Amygdala (tissue), 56 donors: ENCODE results near the gene SERINC5.
"Not testable (repeated sequence)": the region's sequence is repeated elsewhere in the genome, so short reads cannot be mapped to it uniquely, and the experiment has no call there.

Experiments used
- DNase-seq, 56 donors: peaks; one replicate each; lab custom pipeline; 2025; lab: John Stamatoyannopoulos, UW

Gene SERINC5

DNA sequence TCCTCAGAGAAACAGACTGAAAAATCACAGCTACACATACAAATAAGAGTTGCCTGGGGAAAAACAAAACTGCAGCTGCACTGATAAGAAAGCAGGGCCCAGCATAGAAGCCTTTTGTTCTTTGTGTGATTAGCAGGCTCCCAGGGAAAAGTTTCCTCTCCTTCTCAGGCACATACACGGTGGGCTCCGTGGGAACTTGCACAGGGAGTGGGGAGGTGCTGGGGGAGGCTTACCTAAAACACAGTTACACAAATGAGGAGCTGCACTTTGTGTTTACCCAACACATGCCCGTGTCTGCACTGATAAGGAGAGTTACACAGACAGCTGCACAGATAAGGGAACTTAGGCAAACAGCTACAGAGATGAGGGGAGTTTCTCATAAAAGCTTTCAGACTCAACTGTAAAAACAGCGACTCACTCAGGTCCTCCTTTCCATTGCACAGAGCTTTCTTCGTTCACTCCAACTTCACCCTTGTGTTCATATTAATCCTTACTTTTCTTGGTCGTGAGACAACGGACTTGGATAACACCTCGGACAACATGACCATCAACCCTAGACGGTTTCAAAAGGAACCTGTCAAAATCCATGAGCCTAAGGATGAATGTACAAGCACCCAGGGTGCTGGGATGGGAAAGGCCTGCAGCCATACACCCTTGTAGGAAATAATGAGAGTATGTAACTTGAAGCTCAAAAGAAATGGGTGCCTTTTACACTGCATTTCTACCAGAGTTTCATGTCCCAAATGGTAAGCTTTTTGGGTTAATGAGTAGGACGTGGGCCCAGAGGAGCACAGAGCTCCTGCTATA is 50.8 kb downstream of the SERINC5 start:
- peak in 12 of 56 donors; percentile 8 to 48 (median 28) for DNase-seq

DNA sequence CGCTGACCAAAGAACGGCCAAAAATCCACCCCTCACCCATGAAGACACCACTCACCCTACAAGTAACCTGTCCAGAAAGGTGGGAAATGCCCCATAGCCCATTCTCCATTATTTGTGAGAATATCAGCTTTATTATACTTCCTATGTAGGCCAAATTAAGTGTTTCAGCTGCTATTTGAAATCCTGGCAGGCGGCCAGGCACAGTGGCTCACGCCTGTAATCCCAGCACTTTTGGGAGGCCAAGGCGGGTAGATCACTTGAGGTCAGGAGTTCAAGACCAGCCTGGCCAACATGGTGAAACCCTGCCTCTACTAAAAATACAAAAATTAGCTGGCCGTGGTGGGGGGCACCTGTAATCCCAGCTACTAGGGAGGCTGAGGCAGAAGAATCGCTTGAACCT is 54.1 kb downstream of the SERINC5 start:
- not testable (repeated sequence) for DNase-seq

- no peak for DNase-seq
These were observed 56.9 kb downstream of the SERINC5 start for GRCh38 chr5:80198920-80199319.

- peak in 54 of 56 donors; percentile 19 to 95 (median 79) for DNase-seq
These were observed 57.4 kb downstream of the SERINC5 start for GRCh38 chr5:80198399-80198798.

- no peak for DNase-seq
These were observed 59.9 kb downstream of the SERINC5 start for GRCh38 chr5:80195837-80196400.

DNA sequence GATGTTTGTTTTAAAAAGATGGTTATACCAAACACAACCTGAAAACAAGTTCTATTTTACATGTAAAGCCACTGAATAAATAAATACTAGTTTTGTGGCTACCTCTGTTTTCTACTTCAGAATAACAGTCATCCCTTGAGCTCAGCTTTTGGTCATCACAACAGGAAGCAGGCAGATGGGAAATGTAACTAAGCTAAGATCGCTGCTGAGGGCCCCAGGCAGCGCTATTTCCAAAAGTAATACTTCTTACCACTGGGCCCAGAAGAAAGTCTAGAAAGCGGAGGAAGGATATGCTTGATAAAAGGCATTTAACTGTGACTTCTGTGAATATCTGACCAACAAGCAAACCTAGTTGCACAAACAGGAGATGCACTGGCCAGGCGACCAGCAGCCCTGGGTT is 61.4 kb downstream of the SERINC5 start:
- DNase-seq, result no peak

- no peak for DNase-seq
These were observed 62.4 kb downstream of the SERINC5 start for GRCh38 chr5:80193401-80193800.

DNA sequence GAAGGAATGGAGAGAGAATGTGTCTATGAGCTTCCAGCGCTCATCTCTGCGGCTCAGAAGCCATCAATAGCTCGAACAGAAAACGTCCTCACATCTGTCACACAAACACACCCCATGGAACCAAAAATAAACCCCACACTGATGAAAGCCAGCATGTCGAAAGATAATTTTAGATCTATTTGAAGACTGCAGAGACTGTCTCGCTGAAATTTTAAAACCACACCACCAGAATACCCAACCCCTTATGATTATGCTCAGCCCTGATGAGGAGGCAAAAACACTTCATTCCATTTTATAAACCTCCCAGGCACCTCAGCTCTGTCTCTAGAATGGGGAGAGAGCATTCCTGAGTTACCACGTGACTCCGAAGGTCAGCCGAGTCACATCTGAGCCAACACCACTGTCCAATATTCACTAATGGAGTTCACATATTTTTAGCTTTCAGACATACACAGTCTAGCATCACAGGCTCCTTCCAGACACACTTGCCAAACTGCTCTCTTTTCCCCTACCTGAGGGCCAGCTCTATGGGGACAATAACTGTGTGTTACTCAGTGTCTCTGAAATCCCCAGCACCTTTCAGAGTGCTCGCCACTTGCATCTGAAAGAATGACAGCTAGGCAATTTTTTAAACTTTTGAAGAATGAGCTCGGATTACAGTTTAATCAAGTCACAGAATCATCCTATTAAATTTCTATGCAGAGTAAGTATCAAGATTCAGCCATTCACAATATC is 63.2 kb downstream of the SERINC5 start:
- peak in 6 of 56 donors; percentile 28 to 71 (median 52) for DNase-seq

DNA sequence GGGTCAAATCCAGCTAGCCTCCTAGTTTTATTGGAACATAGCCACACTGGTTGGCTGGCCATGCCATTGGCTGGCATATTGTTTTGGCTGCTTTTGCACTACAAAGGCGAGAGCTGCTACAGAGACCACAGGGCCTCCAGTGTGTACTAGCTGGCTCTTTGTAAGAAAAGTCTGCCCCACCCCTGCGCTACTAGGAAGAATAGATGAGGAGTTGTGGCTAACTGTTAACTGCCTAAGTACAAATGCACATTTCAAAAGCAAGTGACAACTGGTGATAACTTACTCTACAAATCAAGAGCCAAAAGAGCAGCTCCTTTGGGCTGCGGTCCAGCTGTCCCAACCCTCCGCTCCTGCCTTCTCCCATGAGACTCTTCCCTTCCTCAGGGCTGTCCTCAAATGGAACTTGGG is 63.9 kb downstream of the SERINC5 start:
- DNase-seq, result peak in 51 of 56 donors; percentile 11 to 84 (median 48)

DNA sequence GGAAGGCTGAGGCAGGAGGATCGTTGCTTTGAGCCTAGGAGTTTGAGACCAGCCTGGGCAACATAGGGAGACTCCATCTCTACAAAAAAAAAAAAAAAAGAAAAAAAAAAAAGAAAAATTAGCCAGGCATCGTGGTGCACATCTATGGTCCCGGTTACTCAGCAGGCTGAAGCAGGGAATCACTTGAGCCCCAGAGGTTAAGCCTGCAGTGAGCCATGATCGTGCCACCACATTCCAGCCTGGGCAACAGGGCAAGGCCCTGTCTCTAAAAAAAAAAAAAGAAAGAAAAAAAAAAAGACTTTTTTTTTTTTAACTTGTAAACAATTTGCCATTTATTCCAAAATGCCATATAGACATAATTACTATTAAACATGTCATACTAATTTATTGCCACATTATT is 64.5 kb downstream of the SERINC5 start:
- DNase-seq, result no peak

DNA sequence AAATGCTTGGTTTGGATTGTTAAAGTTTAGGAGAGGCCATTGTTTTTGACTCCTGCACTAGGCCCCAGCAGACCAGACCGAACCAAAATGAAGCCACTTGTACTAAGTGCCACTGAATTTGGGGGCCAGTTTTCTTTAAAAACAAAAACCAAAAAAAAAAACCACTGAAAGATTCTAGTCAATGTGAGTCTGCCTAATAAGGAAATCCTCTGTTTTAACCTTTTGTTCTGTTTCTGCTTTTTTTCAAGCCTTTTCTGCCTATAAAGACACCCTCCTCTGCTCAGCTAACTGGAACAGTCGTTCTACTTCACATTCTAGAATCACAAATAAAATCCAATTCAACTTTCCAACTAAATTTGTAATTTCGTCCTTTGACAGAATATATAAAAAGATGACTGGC is 64.9 kb downstream of the SERINC5 start:
- no peak for DNase-seq

DNA sequence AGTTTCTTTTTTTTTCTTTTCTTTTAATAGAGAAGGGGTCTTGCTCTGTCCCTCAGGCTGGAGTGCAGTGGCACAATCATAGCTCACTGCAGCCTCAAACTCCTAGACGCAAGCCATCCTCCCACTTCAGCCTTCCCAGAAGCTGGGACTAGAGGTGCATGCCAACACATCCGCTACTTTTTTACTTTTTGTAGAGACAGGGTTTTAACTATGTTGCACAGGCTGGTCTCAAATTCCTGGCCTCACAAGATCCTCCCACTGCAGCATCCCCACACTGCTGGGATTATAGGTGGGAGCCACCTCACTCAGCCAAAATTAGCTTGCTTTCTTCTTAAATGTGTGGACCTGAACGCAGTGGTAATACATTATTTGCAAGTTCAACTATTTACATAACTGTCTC is 66.1 kb downstream of the SERINC5 start:
- no peak for DNase-seq

GRCh38 chr5:80189201-80189600 is 66.6 kb downstream of the SERINC5 start:
- no peak for DNase-seq

GRCh38 chr5:80187421-80188090 is 68.3 kb downstream of the SERINC5 start:
- DNase-seq, result no peak

- DNase-seq, result not testable (repeated sequence)
These were observed 70.3 kb downstream of the SERINC5 start for GRCh38 chr5:80185535-80185934.

GRCh38 chr5:80185095-80185494 is 70.8 kb downstream of the SERINC5 start:
- DNase-seq, result no peak

- DNase-seq, result peak in 1 of 56 donors; percentile 41
These were observed 71.4 kb downstream of the SERINC5 start for GRCh38 chr5:80184235-80185023.

DNA sequence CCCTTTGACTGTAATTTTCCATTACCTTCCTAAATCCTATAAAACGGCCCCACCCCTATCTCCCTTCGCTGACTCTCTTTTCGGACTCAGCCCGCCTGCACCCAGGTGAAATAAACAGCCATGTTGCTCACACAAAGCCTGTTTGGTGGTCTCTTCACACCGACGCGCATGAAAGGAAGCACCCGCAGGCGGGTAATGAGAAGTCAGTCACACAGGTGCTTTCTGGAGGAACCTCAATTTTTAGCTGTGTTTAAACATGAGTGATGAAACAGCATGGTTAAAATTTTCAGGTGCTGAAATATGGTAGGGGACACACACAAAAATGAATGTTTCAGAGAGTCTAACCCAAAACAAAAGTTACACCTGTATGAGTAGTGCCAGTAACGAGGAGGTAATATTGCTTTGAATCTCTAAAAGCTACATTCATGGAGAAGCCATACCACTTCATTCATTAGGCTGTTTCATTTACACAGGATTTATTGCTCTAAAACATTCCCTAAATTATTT is 72.1 kb downstream of the SERINC5 start:
- DNase-seq, result not testable (repeated sequence)

DNA sequence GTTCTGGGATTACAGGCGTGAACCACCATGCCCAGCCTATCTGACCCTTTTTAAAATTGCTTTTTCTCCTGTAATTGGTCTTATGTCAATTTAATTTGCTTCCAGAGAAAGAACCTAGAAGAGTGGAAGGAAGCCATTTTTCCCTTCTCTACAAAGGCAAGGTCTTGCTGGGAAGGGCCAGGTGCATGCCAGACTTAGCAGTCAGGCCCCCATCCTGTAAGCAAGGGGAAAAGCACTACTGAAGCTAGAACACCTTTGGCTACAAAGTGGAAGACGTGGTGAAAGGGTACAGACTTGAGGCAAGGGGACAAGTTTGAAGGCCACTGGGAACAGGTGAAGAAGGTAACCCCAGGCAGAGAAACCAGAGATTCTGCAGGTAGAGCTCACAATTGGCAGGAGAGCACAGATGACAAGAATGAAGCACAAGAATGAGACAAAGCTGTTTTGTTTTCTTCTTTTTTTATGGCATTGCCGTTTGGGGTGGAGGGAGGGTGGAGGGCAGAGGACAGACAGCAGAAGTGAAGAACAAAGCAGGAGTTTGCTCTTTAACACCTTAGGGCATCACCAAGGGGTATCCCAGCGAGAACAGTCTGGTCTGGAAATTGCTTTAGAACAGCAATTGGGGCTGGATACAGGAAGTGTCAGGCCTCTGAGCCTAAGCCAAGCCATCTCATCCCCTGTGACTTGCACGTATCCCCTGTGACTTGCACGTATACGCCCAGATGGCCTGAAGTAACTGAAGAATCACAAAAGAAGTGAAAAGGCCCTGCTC is 72.9 kb downstream of the SERINC5 start:
- DNase-seq, result no peak
